Spleen (tissue), 11 donors: ENCODE measurements around the gene WNK1. TPM values are rescaled to one million over a fixed set of nuclear protein-coding genes. Genes with fewer than 3 reads are reported as not detected.

Experiments
- DNase-seq: peaks from one replicate; pipeline ENCODE4 v3.0.0-alpha.2; 2020
- H3K27ac ChIP-seq, 8 donors: fragments of 200-600 bp; sonication (generic) in 7 of 8; 1 replicate in 4 of 8; 2 replicates in 4 of 8; pipeline versions ENCODE4 v1.5.0 to v1.8.0; 2016 to 2021; ENCODE audit warnings: inconsistent platforms in 4 of 8, mild to moderate bottlenecking in 4 of 8, moderate library complexity in 1 of 8
- H3K27me3 ChIP-seq, 7 donors: fragments of 200-600 bp; sonication (generic) in 6 of 7; replicated peaks in 1 of 7; 1 replicate in 4 of 7; 2 replicates in 3 of 7; pipeline versions ENCODE4 v1.5.0 to v1.8.0; 2016 to 2021; ENCODE audit warnings: inconsistent platforms in 3 of 7, mild to moderate bottlenecking in 1 of 7
- H3K36me3 ChIP-seq, 6 donors: fragments of 200-600 bp; sonication (generic) in 5 of 6; 1 replicate in 4 of 6; 2 replicates in 2 of 6; pipeline versions ENCODE4 v1.5.0 to v1.8.0; 2016 to 2021; ENCODE audit warnings: inconsistent platforms in 2 of 6
- H3K4me1 ChIP-seq, 6 donors: fragments of 200-600 bp; sonication (generic) in 5 of 6; 1 replicate in 3 of 6; 2 replicates in 3 of 6; pipeline versions ENCODE4 v1.5.0 to v1.8.0; 2016 to 2021; ENCODE audit warnings: inconsistent platforms in 3 of 6
- H3K4me3 ChIP-seq, 8 donors: fragments of 200-600 bp; sonication (generic) in 7 of 8; 1 replicate in 4 of 8; 2 replicates in 4 of 8; pipeline versions ENCODE4 v1.5.0 to v1.8.0; 2016 to 2021; ENCODE audit warnings: inconsistent platforms in 4 of 8, mild to moderate bottlenecking in 4 of 8, moderate library complexity in 2 of 8
- H3K9me3 ChIP-seq, 8 donors: fragments of 200-600 bp; sonication (generic) in 7 of 8; 1 replicate in 4 of 8; 2 replicates in 4 of 8; pipeline versions ENCODE4 v1.5.0 to v1.8.0; 2016 to 2021; ENCODE audit warnings: inconsistent platforms in 4 of 8
- CTCF ChIP-seq, 11 experiments: fragments of 200-600 bp in 7 of 11; fragments of 450-650 bp in 4 of 11; sonication (generic) in 4 of 11; IDR thresholded peaks in 8 of 11; conservative IDR thresholded peaks in 3 of 11; 1 replicate in 7 of 11; 2 replicates in 4 of 11; pipeline versions ENCODE4 v1.4.0 to v1.8.0; 2016 to 2021; ENCODE audit warnings: antibody characterized with exemption in 11 of 11, inconsistent platforms in 4 of 11, mild to moderate bottlenecking in 1 of 11
- POLR2A ChIP-seq, 3 donors: fragments of 450-650 bp; IDR thresholded peaks; one replicate each; pipeline ENCODE4 v1.5.1; 2017; ENCODE audit warnings: antibody characterized with exemption in 3 of 3, mild to moderate bottlenecking in 1 of 3
- POLR2AphosphoS5 ChIP-seq, 3 donors: sonication (generic); formaldehyde crosslinking; IDR thresholded peaks; one replicate each; pipeline ENCODE4 v1.5.1; 2017; ENCODE audit warnings: antibody characterized with exemption in 3 of 3
- WGBS, 5 donors: extraction: QIAGEN DNeasy Blood & Tissue Kit in 3 of 5; methylation state at CpG; one replicate each; pipeline versions ENCODE4 v1.1.5 to v1.1.7; 2013 to 2018; 5-methylcytosine and 5-hydroxymethylcytosine counted together
- intact Hi-C: fragments of 100-400 bp; cut with DNase I; formaldehyde crosslinking; loops from one replicate; pipeline ENCODE4 v1.15.0; 2023; ENCODE audit warnings: low total_unique reads
- polyA plus RNA-seq, 3 donors: library from polyadenylated mRNA; stranded (reverse); fragments of 200-250 nt; gene quantifications; one replicate each; pipeline ENCODE4 v1.2.1, GENCODE V29; 2013
- total RNA-seq, 7 donors: library from RNA; depleted of rRNA in 3 of 7; stranded (reverse); fragments of >200 nt in 3 of 7; fragmentation: NEBNext Ultra II Directional in 4 of 7; extraction: Animal tissue kit (Norgen Biotek cat#: 25700) in 4 of 7; gene quantifications; one replicate each; pipeline versions ENCODE4 v1.1.0 to v1.2.1, GENCODE V29; 2016 to 2021
- donor health status: healthy with polysubstance abuse.
- donor health status: DM: no; HTN: no; CAD: no; lungs with moderate emphysema.
- donor health status: DM: no; HTN: no; CAD: no.
- donor health status: Bipolar disorder and iron deficiency.
- donor health status: healthy.
- donor health status: DM: no; HTN: no; CAD: no.
- donor health status: DM: yes; HTN: yes; CAD: no.

Gene WNK1
- total and polyA plus RNA-seq, 10 donors, result 8.8 to 261 (median 202) TPM

- no peak for DNase-seq
- Histone ChIP-seq H3K27ac (no peak overlapping the region), H3K36me3 (peaks cover 0 to 100% (median 77%) of the 10 kb centered on the region in 6 donors), H3K27me3 (no peaks in the 10 kb centered on the region), H3K4me1 (no peaks in the 10 kb centered on the region), H3K4me3 (no peak overlapping the region), H3K9me3 (no peaks in the 10 kb centered on the region)
- intact Hi-C loops, result no loop called here
- TF ChIP-seq POLR2AphosphoS5 (IDR thresholded peaks at IDR 0.05) (no peak), POLR2A (IDR thresholded peaks at IDR 0.05) (no peak), CTCF (IDR thresholded peaks at IDR 0.05 in 8 of 11, conservative IDR thresholded peaks at IDR 0.05 in 3 of 11) (no peak)
- 93 to 99% (median 95%) methylated on average over 4 of the region's 4 CpGs for WGBS, 5 donors
Measured at GRCh38 chr12:862303-862911, 110.0 kb downstream of the WNK1 start.

GRCh38 chr12:863285-863684 is 110.9 kb downstream of the WNK1 start:
- H3K4me1 ChIP-seq, result no peaks in the 10 kb centered on the region

GRCh38 chr12:865614-866013 is 113.2 kb downstream of the WNK1 start:
- WGBS, 5 donors, result 75 to 86% (median 83%) methylated on average over 1 of the region's 1 CpG
- no peaks in the 10 kb centered on the region for H3K9me3 ChIP-seq
- H3K4me1 ChIP-seq, result peaks cover 0 to 8% (median 0%) of the 10 kb centered on the region in 6 donors
- no peak for DNase-seq
- no peak for TF ChIP-seq POLR2AphosphoS5 (IDR thresholded peaks at IDR 0.05)
- no peak for TF ChIP-seq CTCF (IDR thresholded peaks at IDR 0.05 in 8 of 11, conservative IDR thresholded peaks at IDR 0.05 in 3 of 11)
- TF ChIP-seq POLR2A (IDR thresholded peaks at IDR 0.05), result no peak
- H3K4me3 ChIP-seq, result no peak overlapping the region
- H3K27ac ChIP-seq, result no peak overlapping the region
- intact Hi-C loops, result no loop called here
- peaks cover 0 to 100% (median 72%) of the 10 kb centered on the region in 6 donors for H3K36me3 ChIP-seq
- H3K27me3 ChIP-seq, result no peaks in the 10 kb centered on the region

More at GRCh38 chr12:863285-863684, 110.9 kb downstream of the WNK1 start:
- Histone ChIP-seq H3K27me3 (no peaks in the 10 kb centered on the region), H3K27ac (no peak overlapping the region), H3K4me3 (no peak overlapping the region), H3K36me3 (peaks cover 0 to 100% (median 79%) of the 10 kb centered on the region in 6 donors), H3K9me3 (no peaks in the 10 kb centered on the region)
- WGBS, 5 donors, result 85 to 98% (median 93%) methylated on average over 1 of the region's 1 CpG
- no peak for TF ChIP-seq POLR2A (IDR thresholded peaks at IDR 0.05)
- TF ChIP-seq POLR2AphosphoS5 (IDR thresholded peaks at IDR 0.05), result no peak
- TF ChIP-seq CTCF (IDR thresholded peaks at IDR 0.05 in 8 of 11, conservative IDR thresholded peaks at IDR 0.05 in 3 of 11), result no peak
- intact Hi-C loops, result no loop called here
- DNase-seq, result no peak

GRCh38 chr12:867905-868304 is 115.5 kb downstream of the WNK1 start:
- intact Hi-C loops, result no loop called here
- no peak for DNase-seq
- H3K4me1 ChIP-seq, result peaks cover 0 to 8% (median 0%) of the 10 kb centered on the region in 6 donors
- no peaks in the 10 kb centered on the region for H3K9me3 ChIP-seq
- TF ChIP-seq POLR2AphosphoS5 (IDR thresholded peaks at IDR 0.05) (no peak), CTCF (IDR thresholded peaks at IDR 0.05 in 8 of 11, conservative IDR thresholded peaks at IDR 0.05 in 3 of 11) (no peak), POLR2A (IDR thresholded peaks at IDR 0.05) (no peak)
- H3K4me3 ChIP-seq, result no peak overlapping the region
- H3K27me3 ChIP-seq, result no peaks in the 10 kb centered on the region
- no peak overlapping the region for H3K27ac ChIP-seq
- WGBS, 5 donors, result 92 to 97% (median 96%) methylated on average over 5 of the region's 5 CpGs
- H3K36me3 ChIP-seq, result peaks cover 0 to 100% (median 66%) of the 10 kb centered on the region in 6 donors
